Measurements from ENCODE around the gene FBXL22. TPM values are rescaled to one million over a fixed set of nuclear protein-coding genes. Genes with fewer than 3 reads are reported as not detected.

The FBXL22 gene
- total RNA-seq, 1 experiment from 2014 or later = 0.23 TPM

DNA sequence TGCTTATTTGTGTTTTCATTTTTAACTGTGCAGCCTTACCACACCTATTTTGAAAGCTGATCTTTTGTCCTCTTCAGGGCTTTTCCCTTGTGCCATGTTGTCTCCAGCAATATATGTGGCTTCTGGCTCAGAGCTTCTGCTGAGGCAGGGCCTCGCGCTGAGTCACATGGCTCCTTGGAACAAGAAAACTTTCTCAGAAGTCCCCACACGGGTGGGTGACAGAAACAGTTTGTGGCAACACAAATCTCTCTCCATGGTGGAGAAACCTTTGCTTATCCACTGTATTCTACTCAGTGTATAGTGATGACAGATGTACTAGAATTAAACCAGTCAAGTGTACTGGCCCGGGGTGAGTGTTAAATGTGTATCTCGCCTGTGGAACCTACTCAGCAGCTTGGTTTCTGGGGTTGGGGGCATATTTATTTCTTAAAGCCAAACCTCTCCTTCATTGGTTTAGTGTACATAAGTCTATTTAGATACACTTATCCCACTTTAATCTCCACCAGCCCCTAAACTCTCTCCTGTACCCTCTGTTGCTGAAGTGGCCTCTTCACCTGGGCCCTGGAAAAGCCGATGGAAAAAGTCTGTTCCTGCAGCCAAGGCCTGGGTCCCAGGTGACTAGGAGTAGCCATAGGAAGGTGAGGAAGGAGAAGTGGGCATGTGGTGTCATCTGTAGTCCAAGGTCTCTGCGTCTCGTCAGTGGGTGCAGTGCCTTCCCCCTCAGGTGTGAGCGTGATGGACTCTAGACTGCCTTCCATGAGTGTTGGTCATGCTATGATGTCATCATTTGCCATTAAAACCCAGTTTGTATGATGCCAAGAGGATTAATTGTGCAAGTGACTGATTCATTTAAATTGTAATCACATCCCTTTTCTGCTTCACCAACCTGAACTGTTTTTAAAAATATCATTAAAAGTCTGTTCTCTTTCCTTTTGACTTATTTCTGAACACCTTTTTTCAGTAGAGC, 3.2 kb upstream of the FBXL22 start:
- no peak for DNase-seq (ENCODE audit: low read depth)

GRCh38 chr15:63595065-63595464, 2.1 kb upstream of the FBXL22 start:
- DNase-seq (ENCODE audit: low read depth) = peak; percentile 42

DNA sequence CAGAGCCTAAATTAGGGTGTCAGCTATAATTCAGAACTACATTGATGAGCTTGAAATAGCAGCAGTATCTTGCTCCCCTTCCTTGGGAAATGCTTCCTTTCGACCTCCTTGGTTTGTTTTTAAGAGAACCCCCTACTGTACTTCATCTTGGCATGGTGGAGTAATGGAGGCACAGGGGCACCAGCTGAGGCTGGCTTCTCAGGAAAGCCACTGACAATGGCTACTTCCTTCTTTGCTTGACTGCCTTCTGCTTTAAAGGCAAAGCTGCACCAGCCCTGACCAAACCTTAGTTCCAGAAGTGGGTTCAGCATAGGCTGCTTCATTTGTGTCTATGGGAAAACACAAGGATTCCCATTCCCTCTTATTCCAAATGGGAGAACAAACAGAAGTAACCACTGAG, 1.5 kb upstream of the FBXL22 start:
- no peak for DNase-seq (ENCODE audit: low read depth)

GRCh38 chr15:63596676-63597037, 530 bp upstream of the FBXL22 start:
- DNase-seq (ENCODE audit: low read depth) = no peak

DNA sequence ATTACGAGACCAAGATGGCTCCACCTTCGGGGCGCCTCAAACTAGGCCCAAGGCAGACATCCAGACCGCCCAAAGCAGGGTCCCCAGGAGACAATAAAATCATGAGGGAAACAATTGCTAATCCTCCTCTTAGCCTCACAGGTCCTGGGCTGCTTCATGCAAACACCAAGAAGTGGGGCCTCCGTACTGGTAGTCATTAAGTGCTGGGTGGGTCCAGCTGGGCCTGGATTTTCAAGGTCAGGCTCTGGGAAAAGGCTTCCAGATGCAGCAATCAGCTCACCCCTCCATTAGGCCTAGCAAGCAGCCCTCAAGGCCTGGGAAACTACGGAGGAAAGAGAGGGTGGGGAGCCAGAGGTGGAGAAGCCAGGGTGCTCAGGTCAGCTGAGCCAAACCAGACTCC, 634 bp downstream of the FBXL22 start:
- DNase-seq (ENCODE audit: low read depth) = no peak

GRCh38 chr15:63598473-63599400, 1.6 kb downstream of the FBXL22 start:
- DNase-seq (ENCODE audit: low read depth) = no peak

DNA sequence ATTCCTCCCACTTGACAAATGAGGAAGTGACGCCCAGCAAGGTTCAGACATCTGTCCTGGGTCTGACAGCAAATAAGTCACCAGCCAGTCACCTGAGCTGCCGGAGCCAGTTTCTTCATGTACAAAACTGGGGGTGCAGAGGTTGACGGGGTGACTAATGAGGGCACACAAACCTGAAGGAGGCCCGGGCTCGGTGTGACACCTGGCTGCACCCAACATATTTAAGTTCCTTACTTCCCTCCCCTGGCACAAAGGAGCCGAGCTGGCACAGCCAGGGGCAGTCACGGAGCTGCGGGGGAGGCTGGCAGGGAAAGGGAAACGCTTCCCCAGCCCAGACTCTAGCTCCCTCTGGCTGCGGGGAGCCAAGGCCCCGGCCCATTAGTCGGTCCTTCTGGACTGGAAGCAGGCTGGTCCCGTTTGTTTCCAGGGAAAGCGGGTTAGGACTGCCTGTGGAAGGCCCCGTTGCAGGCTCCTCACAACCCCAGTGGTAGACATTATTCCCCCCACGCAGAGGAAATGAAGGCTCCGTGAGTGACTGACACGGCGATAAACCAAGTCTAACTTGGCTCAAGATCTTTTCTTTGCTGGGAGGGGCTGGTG, 2.3 kb downstream of the FBXL22 start:
- DNase-seq (ENCODE audit: low read depth) = peak; percentile 23

- DNase-seq (ENCODE audit: low read depth) = no peak
These were observed 2.9 kb downstream of the FBXL22 start for GRCh38 chr15:63600001-63600615.

DNA sequence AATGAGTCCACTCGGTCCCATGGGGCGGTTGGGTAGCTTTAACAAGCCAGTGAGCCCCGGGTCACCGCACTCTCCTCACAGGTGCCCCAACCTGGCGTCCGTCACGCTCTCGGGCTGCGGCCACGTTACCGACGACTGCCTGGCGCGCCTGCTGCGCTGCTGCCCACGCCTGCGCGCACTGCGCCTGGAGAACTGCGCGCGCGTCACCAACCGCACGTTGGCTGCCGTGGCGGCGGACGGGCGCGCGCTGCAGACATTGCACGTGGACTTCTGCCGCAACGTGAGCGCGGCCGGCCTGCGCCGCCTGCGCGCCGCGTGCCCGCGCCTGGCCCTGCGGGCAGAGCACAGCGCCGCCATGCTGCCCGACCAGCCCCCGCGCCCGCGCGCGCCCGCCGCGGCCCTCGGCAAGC, 3.4 kb downstream of the FBXL22 start:
- peak; percentile 91 for DNase-seq (ENCODE audit: low read depth)

- DNase-seq (ENCODE audit: low read depth) = no peak
These were observed 4.0 kb downstream of the FBXL22 start for GRCh38 chr15:63601026-63601703.

GRCh38 chr15:63601704-63602185, 4.6 kb downstream of the FBXL22 start:
- DNase-seq (ENCODE audit: low read depth) = peak; percentile 15

- no peak for DNase-seq (ENCODE audit: low read depth)
These were observed 5.4 kb downstream of the FBXL22 start for GRCh38 chr15:63602595-63602994.

DNA sequence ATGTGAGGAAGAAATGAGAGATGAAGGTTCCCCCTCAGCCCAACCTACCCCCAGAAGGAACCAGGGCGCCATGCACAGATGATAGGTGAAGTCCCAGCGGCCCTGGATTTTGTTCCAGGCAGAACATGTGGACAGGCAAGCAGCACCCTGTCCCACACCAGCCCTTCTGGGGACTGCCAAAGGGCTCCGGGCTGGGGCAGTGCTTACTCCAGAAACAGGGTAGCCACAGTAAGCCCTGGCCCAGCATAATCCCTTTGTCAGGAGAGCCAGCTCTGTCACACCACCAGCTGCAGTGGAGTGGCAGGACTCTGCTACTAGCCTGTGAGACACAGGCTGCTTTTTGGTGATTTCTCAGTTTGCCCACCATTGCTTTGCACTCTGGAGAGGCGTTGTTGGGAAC, 6.3 kb downstream of the FBXL22 start:
- no peak for DNase-seq (ENCODE audit: low read depth)

GRCh38 chr15:63604281-63604680, 7.1 kb downstream of the FBXL22 start:
- DNase-seq (ENCODE audit: low read depth) = no peak

DNA sequence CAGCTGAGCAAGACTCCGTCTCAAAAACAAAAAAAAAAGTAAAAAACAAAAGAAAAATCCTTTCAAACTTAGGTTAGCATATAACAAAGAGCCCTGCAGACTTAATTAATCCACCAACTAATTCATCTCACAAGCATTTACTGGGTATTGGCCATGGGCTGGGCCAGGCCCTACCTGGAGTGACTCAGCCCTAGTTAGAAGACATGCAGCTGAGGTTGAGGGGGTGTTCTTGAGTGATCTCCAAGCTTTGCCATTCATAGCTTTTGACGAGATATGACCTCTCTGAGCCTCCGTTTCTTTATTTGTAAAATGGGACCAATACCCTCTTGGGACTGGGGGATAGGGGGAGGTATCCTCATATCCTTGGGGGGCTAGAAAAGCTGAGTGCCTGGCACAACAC, 7.8 kb downstream of the FBXL22 start:
- DNase-seq (ENCODE audit: low read depth) = no peak

GRCh38 chr15:63605816-63606215, 8.6 kb downstream of the FBXL22 start:
- DNase-seq (ENCODE audit: low read depth) = no peak

DNA sequence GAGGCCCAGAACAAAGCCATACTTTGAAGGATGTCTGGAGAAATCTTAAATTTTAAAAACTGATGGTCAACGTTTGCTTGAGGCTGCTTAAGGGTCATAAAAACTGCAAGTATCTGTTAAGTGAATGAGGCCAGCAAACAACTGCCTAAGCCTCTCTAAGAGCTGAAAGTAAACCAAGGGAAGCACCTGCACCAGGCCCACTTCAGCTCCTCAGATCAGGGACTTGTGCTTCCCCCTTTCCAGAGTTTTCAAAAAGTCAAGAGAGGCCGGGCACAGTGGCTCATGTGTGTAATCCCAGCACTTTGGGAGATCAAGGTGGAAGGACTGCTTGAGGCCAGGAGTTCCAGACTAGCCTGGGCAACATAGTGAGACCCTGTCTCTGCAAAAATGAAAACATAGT, 9.1 kb downstream of the FBXL22 start:
- DNase-seq (ENCODE audit: low read depth) = no peak

- DNase-seq (ENCODE audit: low read depth) = no peak
These were observed 11.8 kb downstream of the FBXL22 start for GRCh38 chr15:63608989-63609388.

- no peak for DNase-seq (ENCODE audit: low read depth)
These were observed 12.3 kb downstream of the FBXL22 start for GRCh38 chr15:63609448-63609847.

- peak; percentile 83 for DNase-seq (ENCODE audit: low read depth)
These were observed 13.1 kb downstream of the FBXL22 start for GRCh38 chr15:63610209-63610841.
